IMR-90 (cell line): ENCODE measurements around the gene PSPN. TPM values are rescaled to one million over a fixed set of nuclear protein-coding genes. Genes with fewer than 3 reads are reported as not detected.

ENCODE experiments used
- ATAC-seq: fragments of 200-7000 bp; cut with Tn5 transposase; 2 replicates; pipeline ENCODE4 v1.9.1; 2020; ENCODE audit warnings: low read depth, mild to moderate bottlenecking, moderate library complexity
- BruUV-seq: library from RNA; stranded (reverse); fragments of 400-500 nt; replicated peaks from 2 replicates; lab custom pipeline; 2021; lab: Mats Ljungman, UMichigan
- CTCF ChIA-PET: fragments of 300-600 bp; formaldehyde crosslinking; extraction: SDS; loops from one replicate; lab custom pipeline; 2021; ENCODE audit warnings: antibody characterized with exemption; lab: Yijun Ruan, JAX
- POLR2A ChIA-PET: fragments of 300-600 bp; sonication (Branson Sonifier 250); formaldehyde crosslinking; loops from one replicate; lab custom pipeline; 2022; ENCODE audit warnings: antibody characterized with exemption; ENCODE audit not compliant: unreplicated experiment; lab: Charles Lee
- DNase-seq: peaks from one replicate; pipeline ENCODE4 v3.0.0; 2013
- H2AFZ ChIP-seq: replicated peaks from 2 replicates; pipeline ENCODE3; 2013; ENCODE audit warnings: low read length, mild to moderate bottlenecking; ENCODE audit not compliant: poor library complexity
- H2AK5ac ChIP-seq: 2 replicates; pipeline ENCODE4 v1.6.1; 2013; ENCODE audit warnings: low read depth, low read length, inconsistent platforms
- H2AK9ac ChIP-seq: replicated peaks from 2 replicates; pipeline ENCODE3; 2013; ENCODE audit warnings: mild to moderate bottlenecking, low read depth, low read length, moderate library complexity; ENCODE audit not compliant: poor library complexity
- H2BK120ac ChIP-seq: 2 replicates; pipeline ENCODE4 v1.6.1; 2013; ENCODE audit warnings: low read depth, low read length, inconsistent platforms
- H2BK15ac ChIP-seq: 3 replicates; pipeline ENCODE4 v1.6.1; 2013; ENCODE audit warnings: low read depth, low read length, inconsistent platforms
- H2BK20ac ChIP-seq: 2 replicates; pipeline ENCODE4 v1.6.1; 2013; ENCODE audit warnings: low read depth, mild to moderate bottlenecking, inconsistent platforms, low read length, moderate library complexity
- H2BK5ac ChIP-seq: 2 replicates; pipeline ENCODE4 v1.6.1; 2013; ENCODE audit warnings: mild to moderate bottlenecking, low read depth, low read length, inconsistent platforms; ENCODE audit not compliant: poor library complexity, severe bottlenecking
- H3K14ac ChIP-seq: replicated peaks from 2 replicates; pipeline ENCODE4 v1.6.1; 2013; ENCODE audit warnings: low read depth, low read length, inconsistent platforms
- H3K18ac ChIP-seq: 2 replicates; pipeline ENCODE4 v1.6.1; 2013; ENCODE audit warnings: low read depth, low read length, control low read depth
- H3K23ac ChIP-seq: 2 replicates; pipeline ENCODE4 v1.6.1; 2013; ENCODE audit warnings: low read depth, low read length, inconsistent platforms
- H3K27ac ChIP-seq: 2 replicates; pipeline ENCODE4 v1.5.1; 2013; ENCODE audit warnings: mild to moderate bottlenecking, control low read depth, low read length; ENCODE audit not compliant: insufficient read depth
- H3K27me3 ChIP-seq: 2 replicates; pipeline ENCODE4 v1.6.1; 2013; ENCODE audit warnings: low read length; ENCODE audit not compliant: control insufficient read depth, insufficient read depth
- H3K36me3 ChIP-seq: 2 replicates; pipeline ENCODE4 v1.6.1; 2013; ENCODE audit warnings: low read length, mixed read lengths; ENCODE audit not compliant: control insufficient read depth, insufficient read depth
- H3K4ac ChIP-seq: 2 replicates; pipeline ENCODE4 v1.6.1; 2013; ENCODE audit warnings: low read depth, low read length, inconsistent platforms
- H3K4me1 ChIP-seq: 2 replicates; pipeline ENCODE4 v1.6.1; 2013; ENCODE audit warnings: low read length, mixed read lengths; ENCODE audit not compliant: control insufficient read depth, insufficient read depth
- H3K4me2 ChIP-seq: 2 replicates; pipeline ENCODE4 v1.6.1; 2013; ENCODE audit warnings: low read depth, mild to moderate bottlenecking, control low read depth, low read length, moderate library complexity
- H3K4me3 ChIP-seq: 2 replicates; pipeline ENCODE4 v1.5.1; 2013; ENCODE audit warnings: low read depth, mild to moderate bottlenecking, control low read depth, low read length, moderate library complexity; ENCODE audit not compliant: insufficient read depth
- H3K56ac ChIP-seq: 2 replicates; pipeline ENCODE4 v1.6.1; 2013; ENCODE audit warnings: low read length, inconsistent platforms; ENCODE audit not compliant: insufficient read depth; ENCODE audit errors: extremely low read depth
- H3K79me1 ChIP-seq, 2 experiments: 2 replicates each; pipeline ENCODE4 v1.6.1; 2013; ENCODE audit warnings: low read length in 2 of 2, inconsistent platforms in 1 of 2, low read depth in 1 of 2
- H3K9ac ChIP-seq: 2 replicates; pipeline ENCODE4 v1.6.1; 2013; ENCODE audit warnings: low read depth, low read length, control low read depth
- H3K9me1 ChIP-seq: 2 replicates; pipeline ENCODE4 v1.6.1; 2013; ENCODE audit warnings: low read length, inconsistent platforms; ENCODE audit not compliant: insufficient read depth
- H3K9me3 ChIP-seq: 2 replicates; pipeline ENCODE4 v1.6.1; 2013; ENCODE audit warnings: low read length; ENCODE audit not compliant: control insufficient read depth, insufficient read depth
- H4K20me1 ChIP-seq: 2 replicates; pipeline ENCODE4 v1.6.1; 2013; ENCODE audit warnings: low read length, inconsistent platforms; ENCODE audit not compliant: insufficient read depth
- H4K5ac ChIP-seq: 2 replicates; pipeline ENCODE4 v1.6.1; 2013; ENCODE audit warnings: mild to moderate bottlenecking, low read depth, low read length, control low read depth
- H4K8ac ChIP-seq, 2 experiments: 2 replicates each; pipeline ENCODE4 v1.6.1; 2013; ENCODE audit warnings: low read depth in 2 of 2, low read length in 2 of 2, control low read depth in 1 of 2, inconsistent platforms in 1 of 2
- H4K91ac ChIP-seq: 2 replicates; pipeline ENCODE4 v1.6.1; 2013; ENCODE audit warnings: low read depth, low read length, inconsistent platforms; ENCODE audit not compliant: insufficient read depth
- BHLHE40 ChIP-seq: fragments of 150-350 bp; IDR thresholded peaks from 2 replicates; pipeline ENCODE4 v1.6.1; 2016; ENCODE audit warnings: mild to moderate bottlenecking, low read depth, low read length
- CEBPB ChIP-seq: IDR thresholded peaks from 2 replicates; pipeline ENCODE4 v1.6.1; 2012; ENCODE audit warnings: low read depth, low read length, improper control_type of control experiment
- CHD1 ChIP-seq: IDR thresholded peaks from 2 replicates; pipeline ENCODE4 v1.6.1; 2012; ENCODE audit warnings: low read depth, low read length, improper control_type of control experiment
- ELK1 ChIP-seq: fragments of 150-350 bp; IDR thresholded peaks from 2 replicates; pipeline ENCODE4 v1.6.1; 2016; ENCODE audit warnings: low read depth, mild to moderate bottlenecking, low read length, moderate library complexity, borderline replicate concordance
- FOS ChIP-seq: fragments of 150-350 bp; IDR thresholded peaks from 2 replicates; pipeline ENCODE4 v1.6.1; 2016; ENCODE audit warnings: low read depth, low read length
- MAFK ChIP-seq: IDR thresholded peaks from 2 replicates; pipeline ENCODE4 v1.6.1; 2012; ENCODE audit warnings: low read depth, low read length, improper control_type of control experiment
- MAZ ChIP-seq: IDR thresholded peaks from 2 replicates; pipeline ENCODE4 v1.6.1; 2012; ENCODE audit warnings: low read depth, mild to moderate bottlenecking, low read length, improper control_type of control experiment, moderate library complexity, borderline replicate concordance
- MXI1 ChIP-seq: IDR thresholded peaks from 2 replicates; pipeline ENCODE4 v1.6.1; 2012; ENCODE audit warnings: low read depth, mild to moderate bottlenecking, low read length, moderate library complexity, borderline replicate concordance
- NFE2L2 ChIP-seq: fragments of 150-350 bp; IDR thresholded peaks from 2 replicates; pipeline ENCODE4 v1.6.1; 2016; ENCODE audit warnings: low read depth, mild to moderate bottlenecking, low read length
- POLR2A ChIP-seq: IDR thresholded peaks from 2 replicates; pipeline ENCODE4 v1.6.1; 2012; ENCODE audit warnings: mild to moderate bottlenecking, low read depth, low read length
- RAD21 ChIP-seq: IDR thresholded peaks from 2 replicates; pipeline ENCODE4 v1.6.1; 2012; ENCODE audit warnings: low read length, improper control_type of control experiment
- RFX5 ChIP-seq: IDR thresholded peaks from 2 replicates; pipeline ENCODE4 v1.8.0; 2012; ENCODE audit warnings: low read depth, mild to moderate bottlenecking, low read length, moderate library complexity
- SMC3 ChIP-seq: fragments of 150-350 bp; IDR thresholded peaks from 2 replicates; pipeline ENCODE4 v1.6.1; 2016; ENCODE audit warnings: low read depth, mild to moderate bottlenecking, antibody characterized with exemption, low read length, moderate library complexity
- WGBS, 2 experiments: methylation state at CpG; one replicate each; pipeline versions ENCODE4 v1.1.5 to v1.1.7; 2013; ENCODE audit warnings: missing lambda C conversion rate in 2 of 2; ENCODE audit not compliant: insufficient read length in 1 of 2; ENCODE audit errors: extremely low coverage in 2 of 2; 5-methylcytosine and 5-hydroxymethylcytosine counted together
- dilution Hi-C: fragments of 300-500 bp; cut with HindIII; formaldehyde crosslinking; loops from one replicate; pipeline ENCODE4 v1.14.3; 2018; ENCODE audit warnings: low sequenced_read_pairs; ENCODE audit not compliant: unreplicated experiment
- in situ Hi-C: fragments of 300-500 bp; cut with MboI; formaldehyde crosslinking; loops from 3 replicates; pipeline ENCODE4 v1.14.3; 2019; ENCODE audit warnings: low sequenced_read_pairs, inconsistent platforms, mixed read lengths
- intact Hi-C: fragments of 100-400 bp; cut with micrococcal nuclease; formaldehyde crosslinking; loops from 2 replicates; pipeline ENCODE4 v1.10.0; 2022
- polyA plus RNA-seq, 3 experiments: library from polyadenylated mRNA; depleted of rRNA; stranded (reverse); fragments of >200 nt; gene quantifications; 2 replicates each; pipeline ENCODE4 v1.2.3, GENCODE V29; 2012; ENCODE audit warnings: low replicate concordance in 1 of 3
- total RNA-seq: library from RNA; depleted of rRNA; stranded (reverse); fragments of >200 nt; gene quantifications from 2 replicates; pipeline ENCODE4 v1.2.3, GENCODE V29; 2012

The PSPN gene
- total and polyA plus RNA-seq, 2 of the 4 experiments (the other 2 are of a cell fraction): 0.34 to 0.54 TPM

- H2AK9ac ChIP-seq: peak overlapping the region; percentile 9
- peaks cover 9 to 20% of the 10 kb centered on the region in 2 experiments; a peak in 3 of 4 replicates for H3K79me1 ChIP-seq
- H4K20me1 ChIP-seq: no peaks in the 10 kb centered on the region
- no peak overlapping the region for H4K91ac ChIP-seq
- H3K4me1 ChIP-seq: peaks cover 11% of the 10 kb centered on the region
- DNase-seq (no peak), ATAC-seq (no peak)
- no peak overlapping the region for H3K56ac ChIP-seq
- H4K8ac ChIP-seq: peak overlapping the region in 1 of 2 experiments; percentile 53; a peak in 1 of 4 replicates
- H3K27me3 ChIP-seq: no peaks in the 10 kb centered on the region
- TF ChIP-seq POLR2A (no peak), MAFK (no peak), NFE2L2 (no peak), CHD1 (no peak), BHLHE40 (no peak), RFX5 (no peak), MXI1 (no peak), CEBPB (no peak), RAD21 (no peak), SMC3 (no peak), MAZ (no peak), ELK1 (no peak), FOS (no peak)
- no peak overlapping the region for H3K27ac ChIP-seq
- H3K4me2 ChIP-seq: no peak overlapping the region
- H2BK5ac ChIP-seq: no peak overlapping the region
- ChIA-PET CTCF (no interaction called here), POLR2A (no interaction called here)
- H2BK20ac ChIP-seq: no peak overlapping the region
- no peak overlapping the region for H2BK120ac ChIP-seq
- H3K4me3 ChIP-seq: no peak overlapping the region
- WGBS, 2 experiments: 93% methylated on average over 2 of the region's 3 CpGs; no CpG with 5 or more reads in 1 of the 2 experiments
- H3K14ac ChIP-seq: no peak overlapping the region
- no peak overlapping the region for H3K23ac ChIP-seq
- no peak overlapping the region for H4K5ac ChIP-seq
- dilution Hi-C loops: no loop called here
- H3K4ac ChIP-seq: no peak overlapping the region
- intact Hi-C loops: no loop called here
- peaks cover 10% of the 10 kb centered on the region for H3K9me1 ChIP-seq
- no peak overlapping the region for H2BK15ac ChIP-seq
- H2AFZ ChIP-seq: no peak overlapping the region
- H3K9ac ChIP-seq: no peak overlapping the region
- H2AK5ac ChIP-seq: no peak overlapping the region
- peaks cover 7% of the 10 kb centered on the region; the same call in 1 of the 2 replicates for H3K36me3 ChIP-seq
- in situ Hi-C loops: no loop called here
- BruUV-seq: no TSS peak
- no peaks in the 10 kb centered on the region for H3K9me3 ChIP-seq
- no peak overlapping the region for H3K18ac ChIP-seq
These were observed 19.1 kb upstream of the PSPN start for GRCh38 chr19:6394831-6395230.
